ENCODE measurements around the gene IL1R2. TPM values are rescaled to one million over a fixed set of nuclear protein-coding genes. Genes with fewer than 3 reads are reported as not detected.

The IL1R2 gene
- total and polyA plus RNA-seq, 2 of the 8 experiments (the other 6 are each of a cell fraction or from before 2014, with no cell fraction given) = 0.06 TPM; not detected in 1

DNA sequence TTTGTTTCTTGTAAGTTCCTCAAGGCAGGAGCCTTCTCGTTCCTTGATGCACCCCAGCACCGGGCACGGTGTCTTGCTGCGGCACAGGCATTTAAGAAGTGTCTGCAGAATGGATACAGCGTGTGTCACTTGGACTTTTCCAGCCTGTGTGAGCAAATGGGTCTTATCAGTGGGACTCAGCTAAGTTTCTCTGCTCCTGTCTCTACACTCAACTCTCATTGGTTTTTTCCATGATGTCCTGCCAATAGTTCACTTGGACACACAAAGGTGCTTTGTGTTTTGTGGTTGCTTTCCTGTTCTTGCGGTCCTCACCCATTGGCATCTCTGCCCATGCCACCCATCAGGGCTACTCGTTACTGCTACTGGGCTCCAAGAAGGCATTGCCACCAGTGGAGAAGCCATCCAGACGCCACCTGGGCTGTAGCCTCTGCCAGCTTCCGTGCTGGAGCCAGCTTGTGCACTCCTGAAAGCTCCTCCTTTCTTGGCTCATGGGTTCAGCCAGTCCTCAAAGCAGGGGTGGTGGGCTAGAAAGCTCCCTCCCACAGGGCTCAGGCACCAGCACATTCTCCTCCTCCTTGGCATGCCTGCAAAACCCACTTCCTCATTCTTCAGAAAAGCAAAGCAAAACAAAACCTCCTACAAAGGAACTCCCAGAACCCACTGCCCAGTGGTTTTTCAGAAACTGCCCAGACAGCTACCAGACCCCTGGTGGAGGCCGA, 41.4 kb downstream of the IL1R2 start:
- no peak overlapping the region for H3K18ac ChIP-seq (ENCODE audit: extremely low read depth, low read length)
- no peak for DNase-seq (ENCODE audit: low read depth in 1 of 2, low spot score in 2 of 2)
- WGBS, 2 experiments (ENCODE audit: extremely low coverage in 1 of 2, insufficient coverage in 1 of 2, insufficient read length in 1 of 2, insufficient replicate concordance in 2 of 2, low coverage in 1 of 2, low lambda C conversion rate in 2 of 2, missing lambda C conversion rate in 1 of 2) = 76% methylated on average over 10 of the region's 10 CpGs; no CpG with 5 or more reads in 1 of the 2 experiments
- H3K14ac ChIP-seq (ENCODE audit: insufficient read length) = no peak overlapping the region
- H3K79me1 ChIP-seq (ENCODE audit: low read depth, low read length) = no peaks in the 10 kb centered on the region
- no peak overlapping the region for H2AFZ ChIP-seq (ENCODE audit: low read length)
- H3K4me3 ChIP-seq (ENCODE audit: extremely low read depth in 1 of 4, insufficient read depth in 2 of 4, low read depth in 3 of 4, low read length in 4 of 4) = no peak overlapping the region
- CTCF ChIA-PET (ENCODE audit: partially characterized antibody) = interaction anchor here (0.7 to 5.4 kb wide), 8 partner anchors 13 to 317 kb away, joined by 3 to 38 read pairs (median 4); no protein-coding TSS in a partner anchor
- no peak overlapping the region for H2BK5ac ChIP-seq (ENCODE audit: low read depth, low read length)
- H3K4me2 ChIP-seq (ENCODE audit: insufficient read depth in 1 of 2, low read depth in 2 of 2, low read length in 2 of 2) = no peak overlapping the region
- no peak overlapping the region for H2BK120ac ChIP-seq (replicated peaks; ENCODE audit: low read depth, low read length)
- no peak overlapping the region for H3K4ac ChIP-seq (replicated peaks; ENCODE audit: insufficient read length, low read depth, low read length)
- no peak overlapping the region for H4K91ac ChIP-seq (replicated peaks; ENCODE audit: insufficient read length, low read length)
- no peak overlapping the region for H3K23ac ChIP-seq (ENCODE audit: insufficient read length)
- H3K79me2 ChIP-seq (ENCODE audit: control insufficient read depth in 1 of 2, insufficient read depth in 2 of 2, low read length in 2 of 2) = no peaks in the 10 kb centered on the region
- no peak overlapping the region for H3K27ac ChIP-seq (ENCODE audit: low read depth, low read length)
- no peak overlapping the region for H2BK12ac ChIP-seq (ENCODE audit: low read depth, low read length)
- H4K20me1 ChIP-seq (replicated peaks in 1 of 2; ENCODE audit: control insufficient read depth in 1 of 2, insufficient read depth in 2 of 2, low read length in 2 of 2) = no peaks in the 10 kb centered on the region
- peaks cover 0 to 3% (median 0%) of the 10 kb centered on the region in 4 experiments; a peak in 1 of 7 replicates for H3K4me1 ChIP-seq (replicated peaks in 1 of 4; ENCODE audit: control insufficient read depth in 3 of 4, insufficient read depth in 4 of 4, low read length in 3 of 4)
- no peaks in the 10 kb centered on the region for H3K9me3 ChIP-seq (ENCODE audit: insufficient read depth in 2 of 2, low read depth in 1 of 2, low read length in 1 of 2)
- no peak overlapping the region for H2AK5ac ChIP-seq (ENCODE audit: low read depth, low read length)
- H4K8ac ChIP-seq (ENCODE audit: extremely low read depth, insufficient read depth, low read length) = no peak overlapping the region
- no peak overlapping the region for H2BK20ac ChIP-seq (ENCODE audit: low read length)
- no peak overlapping the region for H4K5ac ChIP-seq (ENCODE audit: insufficient read length, low read depth, low read length)
- no peak overlapping the region for H3K9ac ChIP-seq (replicated peaks in 1 of 4; ENCODE audit: extremely low read depth in 1 of 4, low read depth in 3 of 4, low read length in 3 of 4)
- H3K36me3 ChIP-seq (ENCODE audit: control insufficient read depth in 2 of 4, insufficient read depth in 4 of 4, low read length in 3 of 4) = no peaks in the 10 kb centered on the region
- H3K27me3 ChIP-seq (replicated peaks in 1 of 4; ENCODE audit: control insufficient read depth in 3 of 4, extremely low read depth in 1 of 4, insufficient read depth in 3 of 4, low read length in 3 of 4) = no peaks in the 10 kb centered on the region
- no peak for FAIRE-seq
- H2BK15ac ChIP-seq (ENCODE audit: low read length) = no peak overlapping the region
- POLR2A ChIA-PET (ENCODE audit: partially characterized antibody) = no interaction called here
- H3K56ac ChIP-seq (replicated peaks; ENCODE audit: insufficient read length, low read depth, low read length) = no peak overlapping the region
- no peaks in the 10 kb centered on the region for H3K23me2 ChIP-seq (ENCODE audit: low read depth, low read length)
- TF ChIP-seq TAF1 (IDR thresholded peaks at IDR 0.05; ENCODE audit: low read depth, low read length) (no peak), YY1 (IDR thresholded peaks at IDR 0.05; ENCODE audit: low read depth, low read length) (no peak), SUZ12 (IDR thresholded peaks at IDR 0.05; ENCODE audit: low read length) (no peak), GABPA (IDR thresholded peaks at IDR 0.05; ENCODE audit: borderline replicate concordance, insufficient read depth, low read length) (no peak), KDM5A (IDR thresholded peaks at IDR 0.05; ENCODE audit: low read length) (no peak), ZNF274 (IDR thresholded peaks at IDR 0.05; ENCODE audit: borderline replicate concordance, extremely low read depth, low read length) (no peak)
